ENCODE measurements around the gene LSAMP.
A peak's percentile ranks its signal among the peaks of the same experiment; 100 is the strongest.

LSAMP gene

DNA sequence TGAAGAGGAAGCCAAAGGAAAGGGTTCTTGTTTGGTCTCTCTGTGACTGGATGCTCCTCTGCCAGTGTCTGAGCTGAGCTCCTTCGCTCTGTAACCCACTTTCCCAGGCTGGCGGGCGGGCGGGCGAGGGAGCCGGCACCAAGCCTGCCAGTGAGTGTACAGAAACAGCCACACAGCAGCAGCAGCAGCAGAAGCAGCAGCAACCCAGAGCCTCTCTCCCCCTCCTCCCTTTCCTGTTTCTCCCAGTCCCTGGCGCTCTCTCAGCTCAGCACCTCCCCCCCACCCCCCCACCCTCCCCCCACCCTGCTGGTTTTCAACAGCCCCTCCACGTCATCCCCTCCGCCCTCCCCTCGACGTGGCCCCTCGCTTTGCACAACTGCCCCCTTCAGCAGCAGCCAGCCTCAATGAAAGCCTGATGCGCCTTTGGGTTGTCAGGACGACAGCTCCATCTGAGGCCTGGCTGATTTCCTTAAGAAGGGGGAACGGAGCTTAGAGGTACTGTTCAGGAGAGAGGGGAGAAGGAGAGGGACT is at the start of gene LSAMP:
LSAMP (minus strand) TSS at position 177 of the 531 bp plus-strand sequence.
- DNase-seq (ENCODE audit: low spot score), result no peak

DNA sequence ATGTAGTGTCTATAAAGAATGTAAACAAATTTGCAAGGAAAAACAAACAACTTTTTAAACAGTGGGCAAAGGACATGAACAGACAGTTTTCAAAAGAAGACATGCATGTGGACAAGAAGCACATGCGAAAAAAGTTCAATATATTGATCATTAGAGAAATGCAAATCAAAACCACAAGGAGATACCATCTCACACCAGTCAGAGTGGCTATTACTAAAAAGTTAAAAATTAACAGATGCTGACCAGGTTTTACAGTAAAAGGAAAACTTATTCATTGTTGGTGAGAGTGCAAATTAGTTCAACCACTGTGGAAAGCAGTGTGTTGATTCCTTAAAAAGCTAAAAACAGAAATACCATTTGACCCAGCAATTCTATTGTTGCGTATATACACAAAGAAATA is 47.1 kb upstream of the LSAMP start:
- DNase-seq (ENCODE audit: low spot score), result no peak

DNA sequence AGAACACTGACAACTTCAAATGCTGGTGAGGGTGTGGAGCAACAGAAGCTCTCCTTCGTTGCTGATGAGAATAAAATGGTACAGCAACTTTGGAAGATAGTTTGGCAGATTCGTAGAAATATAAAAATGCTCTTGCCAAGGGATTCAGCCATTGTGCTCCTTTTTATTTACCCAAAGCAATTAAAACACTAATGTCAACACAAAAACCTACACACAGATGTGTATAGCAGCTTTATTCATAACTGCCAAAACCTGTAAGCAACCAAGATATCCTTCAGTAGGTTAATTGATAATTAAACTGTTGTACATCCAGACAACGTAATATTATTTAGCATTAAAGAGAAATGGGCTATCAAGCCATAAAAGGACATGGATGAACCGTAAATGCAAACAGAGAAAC is 37.8 kb upstream of the LSAMP start:
- DNase-seq (ENCODE audit: low spot score), result no peak

DNA sequence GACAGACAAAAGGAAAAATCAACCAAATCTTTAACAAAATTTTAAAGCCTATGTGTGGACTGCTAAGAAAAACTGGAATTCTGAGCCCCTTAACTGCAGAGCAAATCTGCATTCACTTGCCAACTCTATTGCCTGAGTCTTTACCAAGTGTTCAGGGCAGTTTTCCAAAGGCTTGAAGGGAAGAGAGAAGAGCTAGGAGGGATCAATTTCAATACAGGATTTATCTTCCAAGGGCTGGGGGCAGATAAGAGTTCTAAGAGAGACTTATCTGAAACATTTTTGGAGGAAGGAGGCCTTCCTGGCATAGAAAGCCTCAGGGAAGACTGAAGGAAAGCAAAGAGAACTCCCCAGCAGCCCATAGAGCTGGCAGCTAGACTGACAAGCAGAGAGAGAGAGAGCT is 31.4 kb upstream of the LSAMP start:
- no peak for DNase-seq (ENCODE audit: low spot score)

DNA sequence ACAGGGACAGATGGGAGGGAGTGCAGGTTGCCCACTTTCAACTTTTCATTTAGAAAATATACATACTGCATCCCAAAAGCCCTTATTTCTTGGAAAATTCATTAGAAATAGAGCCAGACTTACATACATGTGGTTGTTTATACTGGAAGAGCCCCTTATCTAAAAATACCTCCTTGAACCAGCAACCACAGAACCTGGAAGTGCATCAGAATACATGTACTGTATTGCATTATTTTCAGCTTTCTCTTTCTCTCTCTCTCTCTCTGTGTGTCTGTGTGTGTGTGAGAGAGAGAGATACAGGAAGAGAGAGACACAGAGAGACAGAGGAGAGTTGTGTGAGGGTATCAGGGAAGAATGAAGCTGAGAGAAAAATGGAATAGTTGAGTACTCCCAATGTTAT is 29.5 kb upstream of the LSAMP start:
- no peak for DNase-seq (ENCODE audit: low spot score)

DNA sequence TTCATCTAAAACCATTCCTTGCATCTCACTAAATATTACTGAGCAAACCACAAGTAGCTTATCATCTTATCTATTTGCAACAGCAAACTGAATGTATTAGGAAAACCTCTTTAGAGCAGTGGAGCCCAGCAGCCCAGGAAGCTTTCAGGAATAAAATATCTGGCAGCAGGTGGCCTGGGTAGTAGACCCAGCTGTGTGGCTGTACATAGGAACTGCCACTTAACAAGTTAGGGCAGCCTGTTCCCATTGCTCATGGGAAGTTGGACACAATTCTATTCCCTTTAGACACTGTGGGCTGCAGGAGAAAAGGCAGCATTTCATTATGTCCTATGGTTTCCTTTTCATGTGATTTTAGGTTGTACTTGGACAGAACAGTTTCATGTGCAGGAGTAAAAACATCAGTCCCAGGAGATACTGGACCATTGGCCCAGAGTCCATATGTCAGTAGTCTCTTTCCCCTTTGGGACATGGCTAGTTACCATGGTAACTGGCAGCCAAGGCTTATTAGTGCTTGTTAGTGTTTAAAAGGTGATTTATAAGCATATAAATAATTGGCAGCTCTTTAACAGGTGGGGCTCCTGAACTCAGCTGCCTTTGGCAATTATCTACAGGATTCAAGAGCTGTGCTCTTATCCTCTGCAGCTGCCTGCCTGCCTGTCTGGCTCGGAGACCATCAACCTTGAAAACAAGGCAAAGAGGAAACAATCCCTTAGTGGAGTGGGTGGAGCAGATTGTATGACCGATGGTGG is 28.9 kb upstream of the LSAMP start:
- DNase-seq (ENCODE audit: low spot score), result no peak

DNA sequence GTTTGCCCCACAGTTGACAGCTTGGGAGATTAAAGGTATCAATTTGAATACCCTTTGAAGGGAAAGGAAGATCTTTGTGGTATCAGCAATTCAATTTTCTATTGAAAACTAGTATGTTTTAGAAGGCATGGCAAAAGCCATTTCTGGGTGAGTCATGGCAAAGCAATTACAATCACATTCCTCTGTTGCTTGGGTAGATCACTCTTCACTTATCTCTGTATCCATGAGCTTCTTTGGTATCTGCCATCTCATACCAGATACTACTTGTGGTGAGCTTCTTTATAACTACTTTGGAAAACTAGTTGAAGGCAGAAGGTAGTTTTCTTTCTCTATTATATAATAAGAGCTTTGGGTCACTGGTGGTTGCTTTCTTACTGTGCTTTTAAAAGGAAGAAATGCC is 28.3 kb upstream of the LSAMP start:
- DNase-seq (ENCODE audit: low spot score), result no peak

DNA sequence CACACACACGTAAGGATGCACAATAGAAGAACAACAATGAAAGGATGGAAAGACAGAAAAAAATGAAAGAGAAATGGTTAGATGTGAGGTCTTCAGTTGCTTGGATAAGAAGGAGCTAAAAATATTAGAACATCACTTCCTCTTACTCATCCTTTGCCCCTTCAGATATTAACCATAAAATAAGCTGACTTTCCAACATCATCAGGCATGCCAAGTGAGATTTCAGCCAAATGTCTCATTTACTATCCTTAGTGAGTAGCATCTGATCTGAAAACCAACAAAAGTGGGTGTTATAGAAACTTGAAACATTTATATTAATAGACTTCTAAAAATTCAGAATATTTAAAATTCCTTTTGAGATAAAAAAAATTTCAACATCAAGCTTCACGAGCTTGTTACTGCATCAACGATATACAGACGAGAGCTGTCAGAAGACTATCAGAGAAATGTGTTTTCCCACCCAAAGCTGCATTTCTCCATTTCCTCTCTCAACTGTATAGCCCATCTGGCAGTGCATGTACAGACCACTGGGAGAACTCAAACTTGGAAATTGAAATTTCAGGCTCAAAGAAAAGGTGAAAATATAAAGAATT is 25.4 kb upstream of the LSAMP start:
- no peak for DNase-seq (ENCODE audit: low spot score)

DNA sequence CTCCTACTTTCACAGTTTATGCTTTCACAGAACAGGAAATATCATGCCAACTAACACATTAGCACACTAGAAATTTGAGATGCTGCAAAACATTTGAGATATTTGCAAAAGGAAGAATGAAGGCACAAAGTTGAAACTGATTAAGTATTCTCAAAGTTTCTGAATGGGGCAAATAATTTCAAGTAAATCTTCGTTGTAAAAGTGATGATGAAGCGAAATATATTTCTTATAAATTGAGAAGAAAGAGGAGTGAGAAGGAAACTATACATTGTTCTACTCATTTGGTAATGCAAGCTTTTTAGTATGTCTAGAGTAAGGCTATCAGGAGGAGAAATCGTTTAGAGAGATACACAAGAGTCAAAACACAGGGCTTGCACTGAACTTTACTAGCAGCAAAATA is 24.3 kb upstream of the LSAMP start:
- DNase-seq (ENCODE audit: low spot score), result no peak

DNA sequence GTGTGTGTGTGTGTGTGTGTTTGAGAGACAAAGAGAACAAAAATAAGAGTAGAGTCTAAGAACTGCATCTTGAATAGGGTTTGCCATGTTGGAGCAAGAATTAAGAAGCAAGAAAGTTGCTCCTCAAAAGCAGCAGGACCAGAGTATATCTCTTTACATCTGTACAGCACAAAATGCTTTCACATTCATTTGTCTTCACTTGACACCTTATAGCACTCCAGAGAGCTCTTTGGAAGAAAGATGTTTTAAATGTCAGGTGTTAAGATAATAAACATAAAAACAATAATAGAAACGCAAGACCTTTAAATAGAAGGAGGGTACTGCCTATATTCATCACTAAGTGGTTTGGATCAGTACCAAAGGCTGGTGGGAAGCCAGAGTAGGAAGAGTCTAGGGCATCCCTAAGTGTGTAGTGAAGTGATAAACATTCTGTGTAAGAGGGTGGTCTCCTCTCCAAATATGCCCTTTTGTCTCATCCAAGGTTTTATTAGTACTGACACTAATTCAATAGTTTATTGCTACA is 19.1 kb upstream of the LSAMP start:
- DNase-seq (ENCODE audit: low spot score), result no peak

DNA sequence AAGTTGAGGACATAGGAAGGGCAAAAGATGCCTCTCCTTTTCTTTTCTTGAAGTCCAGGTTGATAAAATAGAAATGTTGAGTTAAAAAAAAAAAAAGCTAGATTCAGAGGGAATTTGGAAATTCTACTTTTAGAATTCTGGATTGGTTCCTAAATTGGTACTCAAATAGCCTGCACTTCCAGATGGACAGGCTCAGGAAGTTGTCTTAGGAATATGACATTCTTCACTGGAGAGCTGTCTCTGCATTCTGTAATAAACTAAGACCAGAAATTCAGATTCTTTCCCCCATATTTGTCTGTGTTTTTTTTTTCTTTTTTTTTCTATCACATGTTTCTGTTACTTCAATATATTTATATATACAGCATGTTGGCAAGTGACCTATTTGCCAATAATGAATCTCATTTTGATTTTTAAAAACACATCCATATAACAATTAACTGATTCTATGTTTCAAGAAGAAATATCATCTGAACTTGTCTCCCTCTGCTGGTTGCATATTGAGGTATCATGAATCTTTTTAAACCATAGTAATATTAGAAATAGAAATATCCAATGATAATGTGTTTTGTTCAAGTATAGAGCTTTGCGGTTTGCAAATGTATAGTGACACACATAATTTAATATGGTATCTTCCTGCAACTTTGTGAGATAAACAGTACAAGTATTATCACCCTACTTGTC is 8.5 kb upstream of the LSAMP start:
- DNase-seq (ENCODE audit: low spot score), result no peak

DNA sequence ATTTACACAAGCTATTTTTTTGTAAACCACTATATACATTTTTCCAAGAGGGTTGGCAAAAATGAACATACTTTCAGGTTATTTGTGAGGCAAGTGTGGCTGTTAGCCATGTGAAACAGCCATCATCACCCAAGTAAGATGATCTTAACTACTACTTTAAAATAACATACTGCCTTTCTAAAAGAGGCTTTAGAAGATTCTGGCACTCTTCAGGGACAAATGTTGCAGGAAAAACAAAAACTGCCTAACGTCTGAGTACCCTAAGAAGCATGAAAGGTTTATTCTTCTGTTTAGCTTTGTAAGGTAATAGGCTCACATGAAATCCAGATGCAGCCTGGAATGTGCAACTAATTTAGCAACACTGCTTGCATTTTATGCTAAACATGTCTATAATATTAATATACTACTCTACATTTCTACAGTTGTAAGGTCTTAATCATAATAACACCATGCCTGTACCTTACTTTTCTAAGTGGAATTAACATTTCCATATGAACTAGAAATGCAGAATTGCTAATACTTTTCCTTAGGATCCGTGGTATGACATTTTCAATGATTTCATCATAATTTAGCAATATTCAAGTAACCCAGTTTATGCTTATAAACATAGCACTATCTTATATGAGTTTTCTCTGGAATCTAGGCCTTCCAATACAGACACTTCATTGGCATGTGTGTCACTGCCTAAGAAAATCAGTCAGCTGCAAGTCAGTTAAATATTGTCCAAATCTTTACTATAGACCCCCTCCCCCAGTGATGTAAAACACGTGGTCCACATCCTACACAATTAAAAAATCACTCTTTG is 4.5 kb upstream of the LSAMP start:
- DNase-seq (ENCODE audit: low spot score), result no peak

DNA sequence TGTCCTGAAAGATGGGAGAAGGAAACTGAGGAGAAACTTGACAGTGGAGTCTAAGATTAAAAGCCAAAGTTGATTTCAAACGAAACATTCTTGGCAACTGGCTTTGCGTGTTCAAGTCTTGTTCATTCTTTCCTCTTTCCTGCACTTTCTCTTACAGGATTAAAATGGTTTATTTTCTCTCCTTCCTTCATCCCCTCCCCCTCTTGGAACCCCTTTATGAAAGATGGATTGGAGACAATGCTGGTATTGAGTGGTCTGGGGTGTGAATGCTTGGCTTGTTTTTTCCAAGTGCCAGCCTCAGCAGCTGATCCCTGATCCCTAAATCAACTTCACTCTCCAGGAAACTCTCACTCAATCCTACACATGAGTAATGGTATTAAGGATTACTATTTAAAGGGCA is 703 bp upstream of the LSAMP start:
- DNase-seq (ENCODE audit: low spot score), result no peak

DNA sequence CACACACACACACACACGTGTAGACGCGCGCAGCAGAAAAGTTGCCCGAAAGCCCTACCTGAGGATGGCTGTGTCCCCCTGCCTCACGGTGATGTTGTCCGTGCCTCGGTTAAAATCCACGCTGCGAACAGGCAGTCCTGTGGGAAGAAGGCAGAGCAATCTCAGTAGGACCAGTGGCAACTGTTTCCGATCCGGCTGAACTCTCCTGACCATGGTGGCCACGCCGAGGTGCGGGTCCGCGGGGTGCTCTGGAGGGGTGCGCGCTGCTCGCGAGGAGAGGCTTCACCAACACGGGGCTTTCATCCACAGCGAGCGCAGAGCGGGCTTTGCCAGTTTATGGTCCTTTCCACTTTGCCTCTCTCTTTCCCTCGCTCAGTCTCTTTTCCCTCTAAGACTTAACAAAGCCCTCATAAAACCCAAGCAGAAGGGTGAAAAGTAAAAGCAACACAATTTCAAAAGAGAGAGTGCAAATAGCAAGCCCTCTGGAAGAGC is 422 bp downstream of the LSAMP start:
- no peak for DNase-seq (ENCODE audit: low spot score)

DNA sequence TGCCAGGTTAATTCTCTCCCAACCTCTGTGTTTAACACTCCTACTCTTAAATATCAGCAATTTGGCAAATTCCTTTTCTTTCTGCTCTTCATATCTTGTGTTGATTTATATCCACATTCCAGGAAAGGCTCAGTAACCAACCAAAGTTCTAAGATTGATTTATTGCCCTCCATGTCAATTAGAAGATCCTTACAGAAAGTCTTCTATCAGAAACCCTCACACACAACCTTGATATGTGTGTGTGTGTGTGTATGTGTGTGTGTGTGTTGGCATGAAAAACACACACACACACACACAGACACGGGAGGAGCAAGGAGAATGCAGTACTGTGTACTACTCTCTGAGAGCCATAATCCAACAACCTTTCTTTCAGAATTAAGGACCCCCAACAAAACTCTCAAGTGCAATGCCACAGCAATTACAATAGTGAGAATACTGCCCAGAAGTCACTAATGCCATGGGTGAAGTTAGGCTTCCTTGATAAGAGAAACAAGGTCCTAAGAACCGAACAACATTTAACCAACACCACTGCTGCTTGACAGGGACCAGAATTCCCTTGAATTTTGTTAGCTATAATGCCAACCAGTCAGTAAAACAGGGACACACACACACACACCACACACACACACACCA is 1.1 kb downstream of the LSAMP start:
- no peak for DNase-seq (ENCODE audit: low spot score)

DNA sequence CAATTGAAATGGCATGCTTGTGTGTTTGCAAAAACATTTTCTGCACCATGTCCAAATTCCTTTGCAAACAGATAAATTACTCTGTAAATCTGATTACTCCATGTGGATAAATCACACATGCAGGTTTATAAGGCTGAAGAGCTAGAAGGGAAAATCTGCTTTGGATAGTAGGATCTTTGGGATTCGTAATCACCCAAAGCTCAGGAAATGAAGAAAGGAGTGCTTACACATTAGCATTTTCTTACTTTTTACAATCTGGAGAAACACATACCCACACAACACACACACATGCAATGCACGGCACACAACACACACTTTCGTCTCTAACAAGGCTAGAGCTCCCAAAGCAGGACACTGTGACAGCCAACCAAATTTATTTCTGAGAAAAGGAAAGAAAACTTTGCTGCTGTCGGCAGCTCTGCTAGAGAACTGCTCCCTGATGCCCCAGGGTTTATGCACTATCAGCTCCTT is 2.1 kb downstream of the LSAMP start:
- DNase-seq (ENCODE audit: low spot score), result no peak

DNA sequence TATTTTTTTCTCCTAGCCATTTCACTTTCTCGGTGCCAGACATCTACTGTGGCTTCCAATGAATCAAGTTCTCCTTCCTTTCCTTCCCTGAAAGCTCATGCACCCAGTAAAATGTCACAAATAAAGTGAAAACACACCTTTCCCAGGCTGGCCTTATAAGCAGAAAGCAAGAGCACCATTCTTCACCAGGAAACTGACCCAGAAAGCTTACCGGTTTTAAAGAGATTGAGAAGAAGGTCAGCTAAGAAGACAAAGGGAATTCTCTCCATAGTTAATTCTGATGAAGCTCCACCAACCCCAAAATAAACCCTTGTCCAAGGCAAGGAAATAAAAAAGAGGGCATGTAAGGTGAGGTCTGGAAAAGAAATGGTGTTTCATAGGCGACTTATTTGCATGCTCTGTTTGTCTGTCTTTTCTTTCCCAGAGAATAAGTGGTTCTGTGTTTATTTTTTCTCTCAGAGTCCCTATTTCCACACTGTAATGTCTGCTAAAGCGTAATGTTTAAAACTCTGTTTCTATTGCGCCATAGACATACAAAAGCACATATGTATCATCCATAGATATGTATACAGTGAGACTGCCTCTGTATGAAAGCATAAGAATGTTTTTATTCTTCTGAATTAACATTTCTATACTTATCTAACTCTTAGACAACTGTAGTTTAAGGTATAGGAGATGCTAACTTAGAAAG is 2.8 kb downstream of the LSAMP start:
- no peak for DNase-seq (ENCODE audit: low spot score)

DNA sequence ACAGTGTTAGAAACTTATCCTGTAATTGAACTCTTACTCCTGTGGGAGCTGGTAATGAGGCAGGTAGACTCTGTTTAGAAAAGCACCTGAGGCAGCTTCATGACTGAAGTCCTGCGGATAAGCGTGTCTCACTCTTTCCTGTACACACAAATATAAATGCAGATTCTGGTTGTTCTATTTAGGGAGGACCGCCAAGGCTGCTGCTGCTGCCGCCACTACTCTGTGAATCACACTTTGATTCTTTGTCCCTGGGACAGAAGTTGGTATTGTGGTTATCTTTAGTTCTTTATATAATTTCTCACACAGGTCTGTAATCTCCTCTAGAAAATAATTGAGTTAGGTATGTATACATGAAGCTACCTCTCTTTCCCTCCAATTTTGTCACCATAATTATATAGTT is 3.6 kb downstream of the LSAMP start:
- no peak for DNase-seq (ENCODE audit: low spot score)

DNA sequence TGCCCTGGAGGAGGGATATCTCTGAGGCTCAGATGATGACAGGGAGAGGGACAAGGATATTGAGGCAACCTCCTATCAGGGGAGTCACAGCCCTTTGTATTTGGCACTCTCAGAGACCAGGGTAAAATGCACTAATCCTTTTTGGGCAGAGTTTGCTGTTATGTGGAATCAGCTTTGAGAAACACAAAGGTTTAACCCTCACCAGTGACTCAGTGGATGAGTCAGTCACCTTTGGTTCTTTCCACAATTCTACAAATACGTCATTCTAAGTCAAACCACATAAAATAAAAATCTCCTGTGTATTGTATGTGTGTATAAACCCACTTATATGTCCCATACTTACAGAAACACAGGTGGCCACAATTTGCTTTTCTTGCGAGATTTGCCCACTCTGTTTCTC is 5.1 kb downstream of the LSAMP start:
- DNase-seq (ENCODE audit: low spot score), result peak; percentile 48

DNA sequence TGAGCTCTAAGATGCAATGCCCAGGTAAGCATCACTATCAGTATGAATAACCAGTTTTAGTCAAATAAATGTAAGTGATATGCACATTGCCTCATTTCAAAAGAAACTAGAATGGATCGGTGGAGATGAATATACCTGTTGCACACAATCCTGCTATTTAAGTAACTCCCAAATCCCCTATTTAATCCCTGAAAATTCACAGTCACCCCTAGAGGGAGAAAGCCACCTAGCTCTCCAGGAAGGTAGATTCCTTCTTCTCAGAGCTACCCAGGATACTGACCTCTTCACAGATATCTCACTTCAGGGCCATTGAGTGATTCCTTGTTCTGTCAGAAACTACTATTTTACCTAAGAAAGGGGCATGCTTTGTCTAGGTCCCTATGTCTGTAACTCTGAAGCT is 11.7 kb downstream of the LSAMP start:
- DNase-seq (ENCODE audit: low spot score), result no peak

DNA sequence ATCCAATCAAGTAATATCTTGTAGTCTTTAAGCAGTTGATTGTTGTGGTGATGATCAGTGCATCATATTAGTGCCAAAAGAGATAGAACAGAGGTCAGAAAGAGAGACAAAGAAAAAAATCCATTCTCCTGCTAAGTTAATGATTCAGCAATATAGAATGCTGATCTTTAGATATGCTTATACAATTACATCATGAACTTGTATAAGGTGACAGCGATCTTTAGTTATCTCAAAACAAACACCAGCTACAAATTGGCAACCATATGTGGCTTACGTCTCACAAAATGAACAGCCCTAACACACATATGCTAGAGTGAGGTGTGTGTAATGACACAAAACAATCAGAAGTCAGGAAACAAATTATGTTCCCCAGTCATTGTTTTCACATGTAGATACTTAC is 12.5 kb downstream of the LSAMP start:
- no peak for DNase-seq (ENCODE audit: low spot score)

All from RKO (cell line).